ENCODE measurements around the gene SMIM33.

SMIM33 gene

GRCh38 chr5:139446956-139447779 is 23.6 kb upstream of the SMIM33 start:
- no peak overlapping the region for H3K4me3 ChIP-seq (ENCODE audit: low read length)
- DNase-seq (ENCODE audit: low read depth) = peak; percentile 92
- TF ChIP-seq CTCF (IDR thresholded peaks at IDR 0.05; ENCODE audit: insufficient read depth, low read depth, low read length, missing control alignments) = no peak

- no peak for DNase-seq (ENCODE audit: low read depth)
- TF ChIP-seq CTCF (IDR thresholded peaks at IDR 0.05; ENCODE audit: insufficient read depth, low read depth, low read length, missing control alignments) = no peak
- no peak overlapping the region for H3K4me3 ChIP-seq (ENCODE audit: low read length)
These were observed 19.6 kb upstream of the SMIM33 start for GRCh38 chr5:139451176-139451575.

GRCh38 chr5:139451878-139452660 is 18.7 kb upstream of the SMIM33 start:
- no peak for TF ChIP-seq CTCF (IDR thresholded peaks at IDR 0.05; ENCODE audit: insufficient read depth, low read depth, low read length, missing control alignments)
- H3K4me3 ChIP-seq (ENCODE audit: low read length) = no peak overlapping the region
- no peak for DNase-seq (ENCODE audit: low read depth)

- no peak for TF ChIP-seq CTCF (IDR thresholded peaks at IDR 0.05; ENCODE audit: insufficient read depth, low read depth, low read length, missing control alignments)
- DNase-seq (ENCODE audit: low read depth) = no peak
- H3K4me3 ChIP-seq (ENCODE audit: low read length) = no peak overlapping the region
These were observed 16.9 kb upstream of the SMIM33 start for GRCh38 chr5:139453683-139454567.

- TF ChIP-seq CTCF (IDR thresholded peaks at IDR 0.05; ENCODE audit: insufficient read depth, low read depth, low read length, missing control alignments) = no peak
These were observed 16.1 kb upstream of the SMIM33 start for GRCh38 chr5:139454568-139455290.

GRCh38 chr5:139456776-139457175 is 14.0 kb upstream of the SMIM33 start:
- no peak for TF ChIP-seq CTCF (IDR thresholded peaks at IDR 0.05; ENCODE audit: insufficient read depth, low read depth, low read length, missing control alignments)
- H3K4me3 ChIP-seq (ENCODE audit: low read length) = no peak overlapping the region
- DNase-seq (ENCODE audit: low read depth) = no peak

More at GRCh38 chr5:139454568-139455290, 16.1 kb upstream of the SMIM33 start:
- DNase-seq (ENCODE audit: low read depth) = no peak
- no peak overlapping the region for H3K4me3 ChIP-seq (ENCODE audit: low read length)
